GM19324 (cell line): ENCODE measurements around the gene NLRC5.
"Not testable (repeated sequence)": the region's sequence is repeated elsewhere in the genome, so short reads cannot be mapped to it uniquely, and the experiment has no call there.

Source experiments
- ATAC-seq: cut with Tn5 transposase; IDR thresholded peaks from one replicate; pipeline ENCODE4 v1.9.1; 2021; ENCODE audit warnings: mild to moderate bottlenecking, moderate library complexity; ENCODE audit not compliant: unreplicated experiment, low FRiP score

The NLRC5 gene

GRCh38 chr16:57069053-57069452 is 79.7 kb downstream of the NLRC5 start:
- no peak for ATAC-seq

GRCh38 chr16:57069635-57070370 is 80.4 kb downstream of the NLRC5 start:
- ATAC-seq, result no peak

- no peak for ATAC-seq
Observed at GRCh38 chr16:57070424-57070823, 81.1 kb downstream of the NLRC5 start.

- not testable (repeated sequence) for ATAC-seq
Observed at GRCh38 chr16:57071081-57071732, 81.8 kb downstream of the NLRC5 start.

- ATAC-seq, result no peak
Observed at GRCh38 chr16:57071831-57072582, 82.7 kb downstream of the NLRC5 start.

DNA sequence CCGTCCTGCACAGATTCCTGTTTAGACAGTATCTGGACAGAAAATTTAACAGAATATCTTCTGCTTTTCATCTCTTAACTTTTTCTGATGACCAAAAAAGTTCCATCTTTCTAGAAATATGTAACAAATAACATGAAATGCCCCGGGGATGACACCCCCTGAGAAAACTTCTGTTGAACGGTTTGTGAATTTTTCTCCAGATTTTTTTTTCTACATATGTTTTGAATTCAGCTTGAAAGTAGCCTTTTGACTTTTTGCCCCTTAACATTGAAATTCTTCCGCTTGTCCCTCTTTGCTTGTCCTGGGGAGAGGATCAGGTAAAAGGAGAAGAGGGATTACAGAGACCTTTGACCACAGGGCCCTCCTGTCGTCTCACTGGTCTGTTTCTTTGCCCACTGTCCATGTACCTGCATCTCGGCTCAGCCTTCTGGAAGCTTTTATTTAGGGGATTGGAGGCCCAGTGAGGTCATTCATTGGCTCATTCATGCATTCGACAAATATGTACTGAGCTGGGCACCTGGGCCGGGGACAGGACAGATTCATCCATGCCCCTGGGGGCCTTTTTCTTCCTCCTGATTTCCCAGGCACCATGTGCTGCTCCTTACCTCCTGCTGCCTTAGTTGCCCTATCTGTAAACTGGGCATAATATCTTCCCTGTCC is 83.4 kb downstream of the NLRC5 start:
- ATAC-seq, result no peak

DNA sequence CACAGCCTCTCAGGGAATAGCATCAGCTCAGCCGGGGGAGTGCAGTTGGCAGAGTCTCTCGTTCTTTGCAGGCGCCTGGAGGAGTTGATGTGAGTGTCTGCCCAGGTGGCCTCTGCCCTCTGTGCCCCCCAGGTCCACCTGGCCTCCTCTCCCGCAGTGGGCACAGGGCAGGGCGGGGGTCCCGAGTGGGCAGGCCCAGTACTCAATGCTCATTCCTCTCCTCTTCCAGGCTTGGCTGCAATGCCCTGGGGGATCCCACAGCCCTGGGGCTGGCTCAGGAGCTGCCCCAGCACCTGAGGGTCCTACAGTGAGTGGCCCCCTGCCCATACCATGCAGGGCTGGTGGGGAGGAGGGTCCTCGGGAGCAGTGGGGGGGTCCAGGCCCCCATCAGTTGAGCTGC is 88.4 kb downstream of the NLRC5 start:
- ATAC-seq, result no peak

GRCh38 chr16:57081744-57082143 is 92.4 kb downstream of the NLRC5 start:
- ATAC-seq, result no peak

- no peak for ATAC-seq
Observed at GRCh38 chr16:57082664-57083063, 93.3 kb downstream of the NLRC5 start.

- ATAC-seq, result no peak
Observed at GRCh38 chr16:57083485-57084126, 94.2 kb downstream of the NLRC5 start.

DNA sequence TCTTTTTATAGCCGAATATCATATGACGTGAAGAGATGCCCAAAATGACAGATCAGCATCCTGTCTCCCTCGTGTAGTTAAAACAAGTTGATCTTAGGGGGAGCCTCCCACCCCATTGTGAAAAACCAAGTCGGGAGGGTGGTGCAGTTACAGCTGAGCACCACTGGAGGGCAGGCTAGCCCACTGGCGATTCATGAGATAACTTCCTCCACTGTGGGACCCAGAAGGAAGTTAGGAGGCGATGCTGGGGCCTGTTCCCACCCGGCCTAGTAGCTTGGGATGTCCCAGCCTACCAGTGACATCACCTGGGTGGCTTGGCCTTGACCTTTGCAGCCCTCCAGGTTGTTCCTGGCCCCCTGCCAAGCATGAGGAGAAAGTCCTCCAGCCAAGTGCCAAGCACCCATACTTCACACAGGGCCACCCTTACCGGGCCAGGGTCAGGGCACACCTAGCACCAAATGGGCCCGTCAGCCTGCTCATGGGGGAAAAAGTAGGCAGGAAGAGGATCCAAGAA is 95.0 kb downstream of the NLRC5 start:
- no peak for ATAC-seq

- ATAC-seq, result no peak
Observed at GRCh38 chr16:57084996-57085395, 95.6 kb downstream of the NLRC5 start.

DNA sequence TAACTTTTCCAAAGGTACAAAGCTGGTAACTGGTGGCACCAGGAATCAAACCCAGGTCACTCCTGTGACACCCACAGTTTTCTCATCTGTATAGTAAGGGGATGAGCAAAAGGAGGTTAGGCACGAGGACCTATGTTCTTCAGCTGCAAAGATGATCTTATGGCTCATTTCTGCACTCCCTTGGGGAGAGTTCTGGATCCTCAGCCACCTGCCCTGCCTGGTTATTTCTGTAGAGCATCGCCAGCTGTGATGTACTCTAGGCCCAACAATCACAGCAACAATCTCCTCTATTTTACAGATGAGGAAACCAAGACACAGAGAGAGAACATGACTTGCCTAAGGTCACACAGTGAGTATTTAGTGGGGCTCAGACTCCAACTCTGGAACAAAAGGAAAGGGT is 97.6 kb downstream of the NLRC5 start:
- ATAC-seq, result no peak

DNA sequence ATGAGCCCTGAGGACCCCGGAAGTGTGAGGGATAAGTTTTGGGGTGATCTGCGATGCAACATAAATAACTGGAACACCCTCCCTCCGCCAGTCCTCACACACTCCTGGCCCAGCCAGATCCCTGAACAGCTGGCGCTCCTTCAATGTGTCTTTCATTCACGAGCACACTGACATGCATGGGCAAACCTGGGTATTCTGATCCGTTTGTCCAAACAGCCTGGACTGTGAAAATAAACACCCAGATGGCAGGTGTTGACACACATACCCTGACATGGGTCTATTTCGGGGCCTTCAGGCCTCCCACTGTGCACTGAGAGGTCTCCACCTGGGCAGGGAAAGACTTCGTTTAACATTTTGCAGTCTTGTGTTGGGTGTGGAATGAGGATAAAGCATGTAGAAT is 100.0 kb downstream of the NLRC5 start:
- no peak for ATAC-seq

GRCh38 chr16:57091200-57091974 is 102.0 kb downstream of the NLRC5 start:
- ATAC-seq, result no peak

DNA sequence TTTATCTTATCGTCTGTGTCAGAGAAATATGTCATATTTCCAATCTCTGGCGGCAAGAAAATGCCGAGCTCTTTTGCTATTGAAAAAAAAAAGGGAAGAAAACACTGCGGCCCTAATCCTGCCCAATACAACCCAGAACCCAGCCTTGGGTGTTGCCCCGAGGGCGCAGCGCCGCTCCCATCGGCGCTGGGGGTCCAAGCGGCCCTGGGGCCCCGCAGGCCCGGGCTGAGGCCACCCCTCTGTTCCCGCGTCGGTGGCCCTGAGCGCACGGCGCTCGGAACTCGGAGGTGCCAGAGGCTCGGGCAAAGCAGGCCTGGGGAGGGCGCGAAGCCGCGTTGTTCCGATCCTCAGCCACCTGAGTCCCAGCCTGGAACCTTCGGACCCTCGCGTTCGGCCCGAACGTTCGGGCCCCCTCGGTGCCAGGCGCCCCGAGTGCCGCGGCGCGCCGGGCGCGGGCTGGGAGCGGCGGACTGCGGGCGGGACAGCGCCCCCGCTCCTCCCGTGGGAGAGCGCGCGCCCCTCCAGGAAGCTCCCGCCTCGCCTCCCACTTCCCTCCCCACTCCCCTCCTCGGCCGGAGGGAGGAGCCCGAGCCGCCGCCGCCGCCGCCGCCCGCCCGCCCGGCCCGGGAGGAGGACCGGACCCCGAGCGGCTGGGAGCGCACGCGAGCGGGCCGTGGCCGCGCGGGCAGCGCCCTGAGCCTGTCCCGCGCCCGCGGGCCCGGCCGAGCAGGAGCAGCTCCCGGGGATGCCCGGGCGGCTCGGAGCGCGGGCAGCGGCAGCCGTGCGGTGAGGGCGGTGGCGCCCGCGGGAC is 102.8 kb downstream of the NLRC5 start, which contains the start of gene CPNE2:
Gene CPNE2, plus strand, starts transcription at position 609 of the 811 bp plus-strand sequence. CDS start 18,160 bp downstream, outside the sequence.
- no peak for ATAC-seq

- no peak for ATAC-seq
Observed at GRCh38 chr16:57092786-57093411, 103.5 kb downstream of the NLRC5 start.
